HepG2 (cell line): Measurements from ENCODE around the gene SERPINA3. TPM values are rescaled to one million over a fixed set of nuclear protein-coding genes. Genes with fewer than 3 reads are reported as not detected.

Experiments
- ATAC-seq: fragments of 200-7000 bp; cut with Tn5 transposase; 3 replicates; pipeline ENCODE4 v1.9.1; 2020; ENCODE audit warnings: mild to moderate bottlenecking, moderate library complexity
- BruUV-seq: library from RNA; stranded (reverse); fragments of 400-500 nt; replicated peaks from 2 replicates; lab custom pipeline; 2021; lab: Mats Ljungman, UMichigan
- CTCF ChIA-PET: fragments of 300-600 bp; formaldehyde crosslinking; extraction: SDS; loops from one replicate; lab custom pipeline; 2021; ENCODE audit warnings: low total read pairs, inconsistent platforms, low intra/inter-chr PET ratio; lab: Yijun Ruan, JAX
- POLR2A ChIA-PET: fragments of 350-600 bp; sonication (Branson Sonifier 250); formaldehyde crosslinking; loops from one replicate; lab custom pipeline; 2020; ENCODE audit warnings: antibody characterized with exemption, inconsistent platforms; lab: Yijun Ruan, JAX
- DNase-seq: peaks from one replicate; pipeline ENCODE4 v3.0.0-alpha.2; 2015; ENCODE audit warnings: low spot score
- FAIRE-seq: peaks from 3 replicates; lab custom pipeline; 2011; peaks lifted over from hg19 to GRCh38; lab: Jason Lieb, UNC
- H2AFZ ChIP-seq: one replicate; pipeline ENCODE4 v1.6.1; 2011; ENCODE audit warnings: low read length, inconsistent platforms
- H3K27ac ChIP-seq: fragments of 300-600 bp; 3 replicates; pipeline ENCODE4 v1.8.0; 2011; ENCODE audit warnings: mixed run types, mild to moderate bottlenecking, mixed read lengths, low read length, inconsistent platforms; ENCODE audit not compliant: insufficient read depth; ENCODE audit errors: extremely low read length
- H3K27me3 ChIP-seq, 2 experiments: fragments of 200-600 bp in 1 of 2; 2 replicates in 1 of 2; 3 replicates in 1 of 2; pipeline versions ENCODE4 v1.6.0 to v1.8.0; 2011; ENCODE audit warnings: low read length in 2 of 2, mild to moderate bottlenecking in 2 of 2, moderate library complexity in 2 of 2, inconsistent platforms in 1 of 2; ENCODE audit not compliant: insufficient read depth in 2 of 2, control insufficient read depth in 1 of 2
- H3K36me3 ChIP-seq, 2 experiments: fragments of 200-600 bp in 1 of 2; replicated peaks in 1 of 2; 2 replicates in 1 of 2; 3 replicates in 1 of 2; pipeline versions ENCODE4 v1.5.1 to v1.8.0; 2011; ENCODE audit warnings: low read length in 2 of 2, inconsistent platforms in 1 of 2; ENCODE audit not compliant: insufficient read depth in 2 of 2, control insufficient read depth in 1 of 2
- H3K4me1 ChIP-seq: 2 replicates; pipeline ENCODE4 v1.5.1; 2012; ENCODE audit warnings: low read length, inconsistent platforms; ENCODE audit not compliant: insufficient read depth
- H3K4me2 ChIP-seq: 2 replicates; pipeline ENCODE4 v1.6.0; 2011; ENCODE audit warnings: low read depth, low read length, inconsistent platforms
- H3K4me3 ChIP-seq, 3 experiments: fragments of 200-600 bp in 1 of 3; sonication (generic), shearing (Covaris generic) in 1 of 3; replicated peaks in 1 of 3; 2 replicates each; pipeline ENCODE4 v1.5.1; 2011 to 2016; ENCODE audit warnings: low read length in 3 of 3, inconsistent platforms in 2 of 3, low read depth in 2 of 3, mild to moderate bottlenecking in 2 of 3, control low read depth in 1 of 3, mixed read lengths in 1 of 3; ENCODE audit not compliant: insufficient read depth in 1 of 3
- H3K79me2 ChIP-seq: one replicate; pipeline ENCODE4 v1.6.1; 2011; ENCODE audit warnings: low read length, inconsistent platforms; ENCODE audit not compliant: insufficient read depth
- H3K9ac ChIP-seq: 2 replicates; pipeline ENCODE4 v1.6.0; 2011; ENCODE audit warnings: mild to moderate bottlenecking, low read depth, low read length, inconsistent platforms; ENCODE audit not compliant: insufficient read depth
- H3K9me3 ChIP-seq: 2 replicates; pipeline ENCODE4 v1.5.1; 2012; ENCODE audit warnings: mild to moderate bottlenecking, low read length
- H4K20me1 ChIP-seq: 2 replicates; pipeline ENCODE4 v1.6.0; 2011; ENCODE audit warnings: inconsistent platforms, mild to moderate bottlenecking, low read length, moderate library complexity; ENCODE audit not compliant: insufficient read depth
- BORCS8-MEF2B ChIP-seq: sonication (generic); formaldehyde crosslinking; IDR thresholded peaks from 2 replicates; pipeline ENCODE4 v1.8.0; 2022; ENCODE audit warnings: mild to moderate bottlenecking, missing genetic modification reagents
- CREM ChIP-seq, 2 experiments: sonication (generic) in 1 of 2; formaldehyde crosslinking in 1 of 2; IDR thresholded peaks; 2 replicates each; pipeline versions ENCODE4 v1.4.0 to v1.6.1; 2016 to 2020; ENCODE audit warnings: antibody characterized with exemption in 1 of 2, mild to moderate bottlenecking in 1 of 2, missing genetic modification reagents in 1 of 2
- HNF4G ChIP-seq, 2 experiments: sonication (generic) in 1 of 2; formaldehyde crosslinking in 1 of 2; IDR thresholded peaks; 2 replicates each; pipeline versions ENCODE4 v1.4.0 to v1.6.1; 2011 to 2020; ENCODE audit warnings: borderline replicate concordance in 2 of 2, low read depth in 2 of 2, mild to moderate bottlenecking in 2 of 2, low read length in 1 of 2, missing genetic modification reagents in 1 of 2, moderate library complexity in 1 of 2
- KDM2A ChIP-seq: sonication (generic); formaldehyde crosslinking; IDR thresholded peaks from 2 replicates; pipeline ENCODE4 v1.4.0; 2020; ENCODE audit warnings: low read depth, missing genetic modification reagents, borderline replicate concordance
- KLF11 ChIP-seq: IDR thresholded peaks from 2 replicates; pipeline ENCODE4 v1.6.1; 2016; ENCODE audit warnings: missing compliant biosample characterization
- MAFK ChIP-seq, 2 experiments: IDR thresholded peaks in 1 of 2; conservative IDR thresholded peaks in 1 of 2; 2 replicates each; pipeline ENCODE4 v1.6.1; 2011; ENCODE audit warnings: improper control_type of control experiment in 2 of 2, low read length in 2 of 2
- MIER2 ChIP-seq: IDR thresholded peaks from 2 replicates; pipeline ENCODE4 v1.6.1; 2016; ENCODE audit warnings: missing biosample characterization, missing genetic modification reagents
- PLRG1 ChIP-seq: fragments of 450-650 bp; conservative IDR thresholded peaks from 2 replicates; pipeline ENCODE4 v1.6.1; 2016
- RAD51 ChIP-seq: fragments of 450-650 bp; IDR thresholded peaks from 2 replicates; pipeline ENCODE4 v1.6.1; 2016; ENCODE audit warnings: borderline replicate concordance
- SYNCRIP ChIP-seq: fragments of 200-400 bp; formaldehyde crosslinking; IDR thresholded peaks from 2 replicates; pipeline ENCODE4 v1.6.1; 2018; ENCODE audit warnings: mild to moderate bottlenecking, low read depth, low read length; ENCODE audit not compliant: insufficient read depth
- ZBTB10 ChIP-seq: sonication (generic); formaldehyde crosslinking; IDR thresholded peaks from 2 replicates; pipeline ENCODE4 v1.4.0; 2020; ENCODE audit warnings: missing genetic modification reagents, borderline replicate concordance
- ZNF282 ChIP-seq: fragments of 450-650 bp; IDR thresholded peaks from 2 replicates; pipeline ENCODE4 v1.6.1; 2018; ENCODE audit not compliant: partially characterized antibody
- ZNF350 ChIP-seq: sonication (generic); formaldehyde crosslinking; IDR thresholded peaks from 2 replicates; pipeline ENCODE4 v1.4.0; 2020; ENCODE audit warnings: mild to moderate bottlenecking, low read depth, missing genetic modification reagents, borderline replicate concordance
- ZNF772 ChIP-seq: sonication (generic); formaldehyde crosslinking; IDR thresholded peaks from 2 replicates; pipeline ENCODE4 v1.5.0; 2020; ENCODE audit warnings: mild to moderate bottlenecking, missing genetic modification reagents
- whole genome bisulfite sequencing: methylation state at CpG from one replicate; pipeline ENCODE4 v1.1.6; 2017; ENCODE audit warnings: low lambda C conversion rate; 5-methylcytosine and 5-hydroxymethylcytosine counted together
- in situ Hi-C: cut with HindIII; loops from 2 replicates; pipeline ENCODE4 v1.10.0; 2017; ENCODE audit warnings: low pct_unique_long_range_greater_than_20kb; ENCODE audit not compliant: extremely low pct_ligation_motif_present
- intact Hi-C: fragments of 100-400 bp; cut with micrococcal nuclease; formaldehyde crosslinking; loops from one replicate; pipeline ENCODE4 v1.10.0; 2022; ENCODE audit not compliant: unreplicated experiment
- polyA plus RNA-seq, 8 experiments: library from polyadenylated mRNA; depleted of rRNA in 3 of 8; stranded (reverse) in 7 of 8; unstranded in 1 of 8; fragments of >200 nt; fragmentation: Illumina TruSeq in 4 of 8; extraction: Trizol in 4 of 8; gene quantifications; 2 replicates each; pipeline versions ENCODE4 v1.2.1 to v1.2.3, GENCODE V29; 2011 to 2016; ENCODE audit warnings: low read depth in 4 of 8, missing spikeins in 1 of 8, mixed read lengths in 1 of 8; ENCODE audit not compliant: insufficient read depth in 1 of 8
- total RNA-seq, 5 experiments: library from RNA; depleted of rRNA; stranded (reverse); fragments of >200 nt; fragmentation: Illumina TruSeq; extraction: Trizol; gene quantifications; 2 replicates each; pipeline ENCODE4 v1.2.3, GENCODE V29; 2016; ENCODE audit warnings: low read depth in 1 of 5
- TF ChIP-seq, protein P1 (sequence below): conservative IDR thresholded peaks from 2 replicates; pipeline ENCODE4 v1.6.1; 2018; ENCODE audit warnings: missing genetic modification reagents
- TF ChIP-seq, protein P2 (sequence below): IDR thresholded peaks from 2 replicates; pipeline ENCODE4 v1.6.1; 2016; ENCODE audit warnings: low read depth, missing genetic modification reagents, missing compliant biosample characterization

Gene SERPINA3
- total and polyA plus RNA-seq, 2 of the 13 experiments (the other 11 are each of a cell fraction or from before 2014, with no cell fraction given): 825 to 2,200 TPM

GRCh38 chr14:94568186-94568585, 44.0 kb upstream of the SERPINA3 start:
- POLR2A ChIA-PET: interaction anchor here (1.9 to 5.3 kb wide), 3 partner anchors 7 to 44 kb away, joined by 8 to 109 read pairs (median 48); partner anchors contain the start of genes SERPINA3, SERPINA4 and SERPINA5
- no peak overlapping the region for H3K9ac ChIP-seq
- ATAC-seq (no peak), FAIRE-seq (no peak), DNase-seq (no peak)
- in situ Hi-C loops: no loop called here
- H3K79me2 ChIP-seq: no peaks in the 10 kb centered on the region
- BruUV-seq: no TSS peak
- no peaks in the 10 kb centered on the region for H3K27me3 ChIP-seq
- CTCF ChIA-PET: no interaction called here
- WGBS: 98% methylated on average over 9 of the region's 9 CpGs
- H4K20me1 ChIP-seq: no peaks in the 10 kb centered on the region
- no peak overlapping the region for H3K4me3 ChIP-seq
- intact Hi-C loops: no loop called here
- peaks cover 74% of the 10 kb centered on the region for H3K4me1 ChIP-seq
- no peaks in the 10 kb centered on the region for H3K36me3 ChIP-seq
- no peaks in the 10 kb centered on the region for H3K9me3 ChIP-seq
- H3K27ac ChIP-seq: no peak overlapping the region
- no peak for TF ChIP-seq KLF11 (CRISPR knock-in tag)
- no peak for TF ChIP-seq BORCS8-MEF2B (CRISPR knock-in tag)
- TF ChIP-seq RAD51: no peak
- no peak for TF ChIP-seq ZNF772 (CRISPR knock-in tag)
- no peak for TF ChIP-seq PLRG1
- TF ChIP-seq ZNF282: no peak
- TF ChIP-seq KDM2A: no peak
- TF ChIP-seq, protein P1, sequence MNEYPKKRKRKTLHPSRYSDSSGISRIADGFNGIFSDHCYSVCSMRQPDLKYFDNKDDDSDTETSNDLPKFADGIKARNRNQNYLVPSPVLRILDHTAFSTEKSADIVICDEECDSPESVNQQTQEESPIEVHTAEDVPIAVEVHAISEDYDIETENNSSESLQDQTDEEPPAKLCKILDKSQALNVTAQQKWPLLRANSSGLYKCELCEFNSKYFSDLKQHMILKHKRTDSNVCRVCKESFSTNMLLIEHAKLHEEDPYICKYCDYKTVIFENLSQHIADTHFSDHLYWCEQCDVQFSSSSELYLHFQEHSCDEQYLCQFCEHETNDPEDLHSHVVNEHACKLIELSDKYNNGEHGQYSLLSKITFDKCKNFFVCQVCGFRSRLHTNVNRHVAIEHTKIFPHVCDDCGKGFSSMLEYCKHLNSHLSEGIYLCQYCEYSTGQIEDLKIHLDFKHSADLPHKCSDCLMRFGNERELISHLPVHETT: no peak
- no peak for TF ChIP-seq MIER2 (CRISPR knock-in tag)
- no peak for TF ChIP-seq ZNF350 (CRISPR knock-in tag)
- TF ChIP-seq ZBTB10: no peak
- TF ChIP-seq, protein P2, sequence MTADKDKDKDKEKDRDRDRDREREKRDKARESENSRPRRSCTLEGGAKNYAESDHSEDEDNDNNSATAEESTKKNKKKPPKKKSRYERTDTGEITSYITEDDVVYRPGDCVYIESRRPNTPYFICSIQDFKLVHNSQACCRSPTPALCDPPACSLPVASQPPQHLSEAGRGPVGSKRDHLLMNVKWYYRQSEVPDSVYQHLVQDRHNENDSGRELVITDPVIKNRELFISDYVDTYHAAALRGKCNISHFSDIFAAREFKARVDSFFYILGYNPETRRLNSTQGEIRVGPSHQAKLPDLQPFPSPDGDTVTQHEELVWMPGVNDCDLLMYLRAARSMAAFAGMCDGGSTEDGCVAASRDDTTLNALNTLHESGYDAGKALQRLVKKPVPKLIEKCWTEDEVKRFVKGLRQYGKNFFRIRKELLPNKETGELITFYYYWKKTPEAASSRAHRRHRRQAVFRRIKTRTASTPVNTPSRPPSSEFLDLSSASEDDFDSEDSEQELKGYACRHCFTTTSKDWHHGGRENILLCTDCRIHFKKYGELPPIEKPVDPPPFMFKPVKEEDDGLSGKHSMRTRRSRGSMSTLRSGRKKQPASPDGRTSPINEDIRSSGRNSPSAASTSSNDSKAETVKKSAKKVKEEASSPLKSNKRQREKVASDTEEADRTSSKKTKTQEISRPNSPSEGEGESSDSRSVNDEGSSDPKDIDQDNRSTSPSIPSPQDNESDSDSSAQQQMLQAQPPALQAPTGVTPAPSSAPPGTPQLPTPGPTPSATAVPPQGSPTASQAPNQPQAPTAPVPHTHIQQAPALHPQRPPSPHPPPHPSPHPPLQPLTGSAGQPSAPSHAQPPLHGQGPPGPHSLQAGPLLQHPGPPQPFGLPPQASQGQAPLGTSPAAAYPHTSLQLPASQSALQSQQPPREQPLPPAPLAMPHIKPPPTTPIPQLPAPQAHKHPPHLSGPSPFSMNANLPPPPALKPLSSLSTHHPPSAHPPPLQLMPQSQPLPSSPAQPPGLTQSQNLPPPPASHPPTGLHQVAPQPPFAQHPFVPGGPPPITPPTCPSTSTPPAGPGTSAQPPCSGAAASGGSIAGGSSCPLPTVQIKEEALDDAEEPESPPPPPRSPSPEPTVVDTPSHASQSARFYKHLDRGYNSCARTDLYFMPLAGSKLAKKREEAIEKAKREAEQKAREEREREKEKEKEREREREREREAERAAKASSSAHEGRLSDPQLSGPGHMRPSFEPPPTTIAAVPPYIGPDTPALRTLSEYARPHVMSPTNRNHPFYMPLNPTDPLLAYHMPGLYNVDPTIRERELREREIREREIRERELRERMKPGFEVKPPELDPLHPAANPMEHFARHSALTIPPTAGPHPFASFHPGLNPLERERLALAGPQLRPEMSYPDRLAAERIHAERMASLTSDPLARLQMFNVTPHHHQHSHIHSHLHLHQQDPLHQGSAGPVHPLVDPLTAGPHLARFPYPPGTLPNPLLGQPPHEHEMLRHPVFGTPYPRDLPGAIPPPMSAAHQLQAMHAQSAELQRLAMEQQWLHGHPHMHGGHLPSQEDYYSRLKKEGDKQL (CRISPR knock-in tag): no peak
- no peak for TF ChIP-seq HNF4G (IDR thresholded peaks at IDR 0.05; ENCODE audit: borderline replicate concordance, low read depth, low read length)
- no peak for TF ChIP-seq HNF4G (CRISPR knock-in tag; IDR thresholded peaks at IDR 0.05; ENCODE audit: borderline replicate concordance, low read depth)
- TF ChIP-seq MAFK (conservative IDR thresholded peaks at IDR 0.05 in 1 of 2, IDR thresholded peaks at IDR 0.05 in 1 of 2; ENCODE audit: low read length in 2 of 2): no peak
- TF ChIP-seq SYNCRIP: no peak
- TF ChIP-seq CREM (IDR thresholded peaks at IDR 0.05): no peak
- no peak for TF ChIP-seq CREM (CRISPR knock-in tag; IDR thresholded peaks at IDR 0.05)
- no peak overlapping the region for H3K4me2 ChIP-seq
- H2AFZ ChIP-seq: no peak overlapping the region
